Vagina (tissue), 2 donors: ENCODE results near the gene SRGAP3.

ENCODE experiments used
- POLR2A ChIP-seq, 2 donors: fragments of 450-650 bp; IDR thresholded peaks; one replicate each; pipeline ENCODE4 v1.6.1; 2017; ENCODE audit warnings: antibody characterized with exemption in 2 of 2, mild to moderate bottlenecking in 2 of 2, moderate library complexity in 2 of 2
- POLR2AphosphoS5 ChIP-seq, 2 donors: sonication (generic); formaldehyde crosslinking; IDR thresholded peaks; one replicate each; pipeline ENCODE4 v1.9.0; 2017; ENCODE audit warnings: antibody characterized with exemption in 2 of 2, mild to moderate bottlenecking in 2 of 2, low read depth in 1 of 2; ENCODE audit not compliant: insufficient read depth in 1 of 2
- TF ChIP-seq, protein P1 (sequence below), 3 experiments: fragments of 450-650 bp in 2 of 3; fragments of 200-600 bp in 1 of 3; sonication (generic) in 1 of 3; IDR thresholded peaks; one replicate each; pipeline ENCODE4 v1.5.1; 2017 to 2019; ENCODE audit warnings: antibody characterized with exemption in 3 of 3, mild to moderate bottlenecking in 2 of 3, moderate library complexity in 2 of 3

DNA sequence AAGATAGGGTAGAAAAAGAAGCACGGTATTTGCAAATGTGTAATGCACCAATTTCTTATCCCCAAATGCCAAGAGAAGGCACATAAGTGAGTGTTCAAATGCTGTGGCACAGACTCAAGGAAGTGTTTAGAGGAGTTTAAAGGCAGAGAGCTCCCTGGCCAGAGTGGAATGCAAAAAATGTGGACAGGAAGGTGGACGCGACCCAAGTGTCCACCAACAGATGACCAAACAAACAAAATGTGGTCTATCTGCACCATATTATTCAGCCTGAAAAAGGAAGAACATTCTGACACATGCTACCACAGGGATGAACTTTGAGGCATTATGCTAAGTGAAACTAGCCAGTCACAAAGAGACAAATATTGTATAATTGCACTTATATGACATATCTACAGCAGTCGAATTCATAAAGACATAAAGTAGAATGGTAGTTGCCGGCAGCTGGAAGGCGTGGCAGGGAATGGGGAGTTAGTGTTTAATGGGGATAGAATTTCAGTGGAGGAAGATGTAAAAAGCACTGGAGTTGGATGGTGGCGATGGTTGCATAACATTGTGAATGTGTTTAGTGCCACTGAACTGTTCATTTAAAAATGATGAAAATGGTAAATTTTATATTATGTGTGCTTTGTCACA, 126.6 kb downstream of the SRGAP3 start:
- TF ChIP-seq POLR2A (IDR thresholded peaks at IDR 0.05) (no peak), POLR2AphosphoS5 (IDR thresholded peaks at IDR 0.05; ENCODE audit: insufficient read depth in 1 of 2, low read depth in 1 of 2) (no peak)
- TF ChIP-seq, protein P1, sequence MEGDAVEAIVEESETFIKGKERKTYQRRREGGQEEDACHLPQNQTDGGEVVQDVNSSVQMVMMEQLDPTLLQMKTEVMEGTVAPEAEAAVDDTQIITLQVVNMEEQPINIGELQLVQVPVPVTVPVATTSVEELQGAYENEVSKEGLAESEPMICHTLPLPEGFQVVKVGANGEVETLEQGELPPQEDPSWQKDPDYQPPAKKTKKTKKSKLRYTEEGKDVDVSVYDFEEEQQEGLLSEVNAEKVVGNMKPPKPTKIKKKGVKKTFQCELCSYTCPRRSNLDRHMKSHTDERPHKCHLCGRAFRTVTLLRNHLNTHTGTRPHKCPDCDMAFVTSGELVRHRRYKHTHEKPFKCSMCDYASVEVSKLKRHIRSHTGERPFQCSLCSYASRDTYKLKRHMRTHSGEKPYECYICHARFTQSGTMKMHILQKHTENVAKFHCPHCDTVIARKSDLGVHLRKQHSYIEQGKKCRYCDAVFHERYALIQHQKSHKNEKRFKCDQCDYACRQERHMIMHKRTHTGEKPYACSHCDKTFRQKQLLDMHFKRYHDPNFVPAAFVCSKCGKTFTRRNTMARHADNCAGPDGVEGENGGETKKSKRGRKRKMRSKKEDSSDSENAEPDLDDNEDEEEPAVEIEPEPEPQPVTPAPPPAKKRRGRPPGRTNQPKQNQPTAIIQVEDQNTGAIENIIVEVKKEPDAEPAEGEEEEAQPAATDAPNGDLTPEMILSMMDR (IDR thresholded peaks at IDR 0.05) = no peak
